Gastrocnemius medialis (tissue), 4 donors: ENCODE results near the gene MAML3. TPM values are rescaled to one million over a fixed set of nuclear protein-coding genes. Genes with fewer than 3 reads are reported as not detected.

ENCODE experiments used
- ATAC-seq, 2 donors: fragments of 150-250 bp; one replicate each; pipeline ENCODE4 v1.9.1; 2016
- DNase-seq, 2 donors: peaks; one replicate each; pipeline ENCODE4 v3.0.0-alpha.2; 2019
- H3K27ac ChIP-seq, 4 donors: fragments of 200-600 bp; sonication (generic); 1 replicate in 1 of 4; 2 replicates in 3 of 4; pipeline ENCODE4 v1.5.1; 2016 to 2018; ENCODE audit warnings: mild to moderate bottlenecking in 2 of 4, moderate library complexity in 1 of 4
- H3K27me3 ChIP-seq, 3 donors: fragments of 200-600 bp; sonication (generic) in 2 of 3; 1 replicate in 1 of 3; 2 replicates in 2 of 3; pipeline versions ENCODE4 v1.5.1 to v1.6.0; 2016 to 2019; ENCODE audit warnings: mild to moderate bottlenecking in 1 of 3, moderate library complexity in 1 of 3
- H3K36me3 ChIP-seq, 2 donors: fragments of 200-600 bp; sonication (generic) in 1 of 2; one replicate each; pipeline ENCODE4 v1.5.1; 2017 to 2018
- H3K4me1 ChIP-seq, 2 donors: fragments of 200-600 bp; sonication (generic) in 1 of 2; one replicate each; pipeline ENCODE4 v1.5.1; 2016 to 2017; ENCODE audit warnings: mild to moderate bottlenecking in 2 of 2
- H3K4me3 ChIP-seq, 4 donors: fragments of 200-600 bp; sonication (generic) in 3 of 4; 1 replicate in 1 of 4; 2 replicates in 3 of 4; pipeline ENCODE4 v1.5.1; 2016 to 2019; ENCODE audit warnings: mild to moderate bottlenecking in 2 of 4
- H3K9me3 ChIP-seq, 3 donors: fragments of 200-600 bp; sonication (generic) in 2 of 3; 1 replicate in 1 of 3; 2 replicates in 2 of 3; pipeline ENCODE4 v1.5.1; 2016 to 2019
- POLR2A ChIP-seq, 2 donors: fragments of 450-650 bp; IDR thresholded peaks; one replicate each; pipeline ENCODE4 v1.6.1; 2017; ENCODE audit warnings: antibody characterized with exemption in 2 of 2, mild to moderate bottlenecking in 2 of 2, moderate library complexity in 2 of 2
- in situ Hi-C, 4 donors: fragments of 200-750 bp; cut with MboI; loops; one replicate each; pipeline versions ENCODE4 v1.15.0 to v1.8.0; 2017; ENCODE audit warnings: low sequenced_read_pairs in 4 of 4
- intact Hi-C: fragments of 100-400 bp; cut with DNase I; formaldehyde crosslinking; loops from one replicate; pipeline ENCODE4 v1.15.1; 2023; ENCODE audit warnings: low total_unique reads
- total RNA-seq, 4 donors: library from RNA; depleted of rRNA; stranded (reverse); fragments of >200 nt; gene quantifications; one replicate each; pipeline versions ENCODE4 v1.1.0 to v1.2.3, GENCODE V29; 2016
- TF ChIP-seq, protein P1 (sequence below), 5 experiments: fragments of 450-650 bp in 3 of 5; fragments of 200-600 bp in 2 of 5; sonication (generic) in 2 of 5; IDR thresholded peaks in 4 of 5; conservative IDR thresholded peaks in 1 of 5; 1 replicate in 4 of 5; 2 replicates in 1 of 5; pipeline ENCODE4 v1.5.1; 2016 to 2019; ENCODE audit warnings: antibody characterized with exemption in 5 of 5, mild to moderate bottlenecking in 3 of 5, moderate library complexity in 3 of 5

The MAML3 gene
- total RNA-seq, 4 donors from 2014 or later: 0.98 to 1.5 (median 1.4) TPM

DNA sequence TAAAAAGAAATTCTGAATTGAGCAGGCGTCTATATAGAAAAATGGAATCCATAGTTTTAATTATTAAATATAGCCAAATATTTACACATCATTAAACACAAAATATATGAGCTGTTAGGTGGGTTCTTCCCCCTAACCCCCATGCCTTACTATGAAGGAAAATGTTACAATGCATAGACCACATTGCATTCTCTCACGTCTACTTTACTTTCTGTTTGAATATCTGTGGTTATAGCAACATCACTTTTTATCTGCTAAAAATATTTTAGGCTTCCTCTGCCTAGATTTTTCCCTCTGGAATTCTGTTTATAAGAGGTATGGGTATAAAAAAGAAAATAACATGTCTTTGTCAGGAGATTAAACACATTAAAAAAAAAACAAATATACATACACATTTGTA is 73.1 kb downstream of the MAML3 start:
- Histone ChIP-seq H3K9me3 (no peaks in the 10 kb centered on the region), H3K36me3 (no peaks in the 10 kb centered on the region), H3K4me3 (no peak overlapping the region), H3K27ac (no peak overlapping the region), H3K4me1 (peaks cover 21 to 23% of the 10 kb centered on the region in 2 donors), H3K27me3 (no peaks in the 10 kb centered on the region)
- in situ Hi-C loops (no loop called here), intact Hi-C loops (no loop called here)
- no peak for ATAC-seq
- no peak for TF ChIP-seq POLR2A (IDR thresholded peaks at IDR 0.05)
- TF ChIP-seq, protein P1, sequence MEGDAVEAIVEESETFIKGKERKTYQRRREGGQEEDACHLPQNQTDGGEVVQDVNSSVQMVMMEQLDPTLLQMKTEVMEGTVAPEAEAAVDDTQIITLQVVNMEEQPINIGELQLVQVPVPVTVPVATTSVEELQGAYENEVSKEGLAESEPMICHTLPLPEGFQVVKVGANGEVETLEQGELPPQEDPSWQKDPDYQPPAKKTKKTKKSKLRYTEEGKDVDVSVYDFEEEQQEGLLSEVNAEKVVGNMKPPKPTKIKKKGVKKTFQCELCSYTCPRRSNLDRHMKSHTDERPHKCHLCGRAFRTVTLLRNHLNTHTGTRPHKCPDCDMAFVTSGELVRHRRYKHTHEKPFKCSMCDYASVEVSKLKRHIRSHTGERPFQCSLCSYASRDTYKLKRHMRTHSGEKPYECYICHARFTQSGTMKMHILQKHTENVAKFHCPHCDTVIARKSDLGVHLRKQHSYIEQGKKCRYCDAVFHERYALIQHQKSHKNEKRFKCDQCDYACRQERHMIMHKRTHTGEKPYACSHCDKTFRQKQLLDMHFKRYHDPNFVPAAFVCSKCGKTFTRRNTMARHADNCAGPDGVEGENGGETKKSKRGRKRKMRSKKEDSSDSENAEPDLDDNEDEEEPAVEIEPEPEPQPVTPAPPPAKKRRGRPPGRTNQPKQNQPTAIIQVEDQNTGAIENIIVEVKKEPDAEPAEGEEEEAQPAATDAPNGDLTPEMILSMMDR (IDR thresholded peaks at IDR 0.05 in 4 of 5, conservative IDR thresholded peaks at IDR 0.05 in 1 of 5): no peak
- DNase-seq: no peak

- Histone ChIP-seq H3K9me3 (no peaks in the 10 kb centered on the region), H3K27me3 (no peaks in the 10 kb centered on the region), H3K36me3 (no peaks in the 10 kb centered on the region), H3K4me1 (peaks cover 21 to 23% of the 10 kb centered on the region in 2 donors), H3K4me3 (peak overlapping the region in 1 of 4 donors; percentile 33), H3K27ac (peak overlapping the region; percentile 21 to 84 (median 46))
- ATAC-seq: peak; percentile 96 to 100
- peak; percentile 60 to 73 for DNase-seq
- TF ChIP-seq POLR2A (IDR thresholded peaks at IDR 0.05): no peak
- TF ChIP-seq, protein P1 (IDR thresholded peaks at IDR 0.05 in 4 of 5, conservative IDR thresholded peaks at IDR 0.05 in 1 of 5): no peak
- in situ Hi-C loops: no loop called here
- intact Hi-C loops: no loop called here
Measured at GRCh38 chr4:140078366-140078765, 75.6 kb downstream of the MAML3 start.

DNA sequence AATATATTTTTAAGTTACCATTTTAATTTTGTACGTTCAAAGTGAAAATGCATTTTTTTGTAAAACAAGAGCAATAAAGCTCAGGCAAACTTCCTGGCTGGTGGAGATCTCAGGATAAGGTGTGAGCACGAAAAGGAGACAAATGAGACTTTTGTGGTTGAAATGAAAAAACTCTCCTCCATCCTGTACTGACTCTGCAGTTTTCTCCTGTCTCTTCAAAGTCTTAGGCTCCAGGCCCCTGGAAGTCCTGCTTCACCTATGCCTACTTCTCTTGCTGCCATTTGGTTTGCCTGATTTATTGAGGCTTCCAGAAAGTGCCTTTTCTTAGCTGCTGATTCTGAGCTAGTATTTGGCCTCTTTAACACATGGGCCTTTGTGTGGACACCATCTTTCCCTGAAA is 77.7 kb downstream of the MAML3 start:
- Histone ChIP-seq H3K4me1 (peaks cover 21 to 23% of the 10 kb centered on the region in 2 donors), H3K27me3 (no peaks in the 10 kb centered on the region), H3K27ac (no peak overlapping the region), H3K36me3 (no peaks in the 10 kb centered on the region), H3K4me3 (no peak overlapping the region), H3K9me3 (no peaks in the 10 kb centered on the region)
- no peak for TF ChIP-seq POLR2A (IDR thresholded peaks at IDR 0.05)
- TF ChIP-seq, protein P1 (IDR thresholded peaks at IDR 0.05 in 4 of 5, conservative IDR thresholded peaks at IDR 0.05 in 1 of 5): no peak
- ATAC-seq (no peak), DNase-seq (no peak)
- in situ Hi-C loops (no loop called here), intact Hi-C loops (no loop called here)

DNA sequence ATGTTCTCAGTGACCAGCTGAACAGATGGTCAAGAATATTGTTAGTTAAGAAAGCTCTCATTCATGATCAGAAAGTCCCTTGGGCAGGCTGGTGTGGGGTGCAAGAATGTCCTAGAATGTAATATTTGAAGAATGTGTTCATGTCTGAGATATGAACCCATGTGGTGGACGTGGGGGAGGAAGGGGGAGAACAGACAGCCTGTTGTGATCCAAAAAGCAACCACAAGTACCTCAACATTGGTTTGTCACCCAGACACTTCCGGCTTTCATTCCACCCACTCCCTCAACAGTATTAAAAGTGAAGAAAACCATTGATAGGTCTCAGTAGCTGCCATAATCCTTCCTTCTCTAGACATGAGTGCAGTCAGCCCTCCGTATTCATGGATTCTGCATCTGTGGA is 82.2 kb downstream of the MAML3 start:
- ATAC-seq (peak in 1 of 2 donors; percentile 21), DNase-seq (no peak)
- H3K27ac ChIP-seq: no peak overlapping the region

More for the DNA sequence above, 82.2 kb downstream of the MAML3 start:
- no peak for TF ChIP-seq POLR2A (IDR thresholded peaks at IDR 0.05)
- TF ChIP-seq, protein P1 (IDR thresholded peaks at IDR 0.05 in 4 of 5, conservative IDR thresholded peaks at IDR 0.05 in 1 of 5): no peak
- Histone ChIP-seq H3K4me3 (no peak overlapping the region), H3K27me3 (no peaks in the 10 kb centered on the region), H3K9me3 (no peaks in the 10 kb centered on the region), H3K36me3 (no peaks in the 10 kb centered on the region), H3K4me1 (no peaks in the 10 kb centered on the region)
- intact Hi-C loops (no loop called here), in situ Hi-C loops (no loop called here)
